HG02623 (cell line): Measurements from ENCODE around the gene MED6.

Source experiments
- ATAC-seq: cut with Tn5 transposase; IDR thresholded peaks from one replicate; pipeline ENCODE4 v1.9.1; 2021; ENCODE audit warnings: moderate library complexity; ENCODE audit not compliant: unreplicated experiment

The MED6 gene

GRCh38 chr14:70601162-70601561 lies 707 bp upstream of the MED6 start:
- no peak for ATAC-seq

- no peak for ATAC-seq
Measured at GRCh38 chr14:70599345-70599744, 1.1 kb downstream of the MED6 start.

GRCh38 chr14:70597731-70598130 lies 2.7 kb downstream of the MED6 start:
- ATAC-seq = no peak

- no peak for ATAC-seq
Measured at GRCh38 chr14:70595443-70596185, 4.8 kb downstream of the MED6 start.

- no peak for ATAC-seq
Measured at GRCh38 chr14:70594461-70594860, 6.0 kb downstream of the MED6 start.

- no peak for ATAC-seq
Measured at GRCh38 chr14:70585231-70585630, 15.2 kb downstream of the MED6 start.

GRCh38 chr14:70576891-70577290 lies 23.6 kb downstream of the MED6 start:
- no peak for ATAC-seq

- no peak for ATAC-seq
Measured at GRCh38 chr14:70573050-70573449, 27.4 kb downstream of the MED6 start.

- ATAC-seq = no peak
Measured at GRCh38 chr14:70571139-70571538, 29.3 kb downstream of the MED6 start.

- ATAC-seq = no peak
Measured at GRCh38 chr14:70567791-70568190, 32.7 kb downstream of the MED6 start.

GRCh38 chr14:70563869-70564268 lies 36.6 kb downstream of the MED6 start:
- ATAC-seq = no peak

- ATAC-seq = no peak
Measured at GRCh38 chr14:70563417-70563816, 37.0 kb downstream of the MED6 start.

GRCh38 chr14:70558356-70558755 lies 42.1 kb downstream of the MED6 start:
- no peak for ATAC-seq

GRCh38 chr14:70555890-70556289 lies 44.6 kb downstream of the MED6 start:
- no peak for ATAC-seq

GRCh38 chr14:70538087-70538486 lies 62.4 kb downstream of the MED6 start:
- ATAC-seq = no peak

- ATAC-seq = no peak
Measured at GRCh38 chr14:70536830-70537229, 63.6 kb downstream of the MED6 start.

- no peak for ATAC-seq
Measured at GRCh38 chr14:70534904-70535303, 65.6 kb downstream of the MED6 start, which contains the start of gene ADAM20. Gene ADAM20, minus strand, starts transcription at chr14:70535004. Its CDS starts 10,247 bp downstream, at chr14:70524757.
